Measurements from ENCODE around the gene TCERG1. TPM values are rescaled to one million over a fixed set of nuclear protein-coding genes. Genes with fewer than 3 reads are reported as not detected.

TCERG1 gene
- polyA plus RNA-seq, 4 donors = 22.2 to 75.3 (median 28.8) TPM

DNA sequence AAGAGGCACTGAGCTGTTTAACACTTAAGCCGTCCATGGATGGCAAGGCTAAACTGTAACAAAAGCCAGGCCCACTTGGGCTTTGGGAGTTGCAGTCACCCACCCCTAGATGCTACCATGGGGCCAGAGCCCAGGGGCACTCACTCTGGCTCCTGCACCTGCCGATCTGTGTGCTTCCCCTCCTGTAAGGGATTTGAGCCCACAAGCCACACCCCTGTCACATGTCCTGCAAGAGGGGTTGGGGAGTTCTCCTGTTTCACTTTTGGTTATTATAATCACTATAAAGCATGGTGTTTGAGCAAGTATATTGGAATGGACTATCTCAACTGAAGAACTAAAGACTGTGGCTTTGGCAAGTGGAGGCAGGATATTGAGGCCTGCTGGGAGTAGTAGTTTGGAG is 82.9 kb downstream of the TCERG1 start:
- WGBS, 3 donors = 45 to 69% (median 59%) methylated on average over 2 of the region's 2 CpGs
- peaks cover 0 to 3% (median 0%) of the 10 kb centered on the region in 3 donors for H3K27me3 ChIP-seq (ENCODE audit: control insufficient read depth in 3 of 3, insufficient read depth in 3 of 3, low read length in 3 of 3)
- H3K4me1 ChIP-seq (ENCODE audit: control insufficient read depth in 3 of 3, insufficient read depth in 2 of 3, low read depth in 1 of 3, low read length in 2 of 3) = no peaks in the 10 kb centered on the region
- DNase-seq (no peak), FAIRE-seq (no peak)
- H3K9me3 ChIP-seq (ENCODE audit: control insufficient read depth in 2 of 2, insufficient read depth in 1 of 2, low read depth in 1 of 2, low read length in 1 of 2) = no peaks in the 10 kb centered on the region
- H3K4me3 ChIP-seq (ENCODE audit: low read depth in 1 of 3, low read length in 3 of 3) = no peak overlapping the region
- no peak overlapping the region for H3K27ac ChIP-seq (ENCODE audit: low read depth in 1 of 3, low read length in 2 of 3)
- no peaks in the 10 kb centered on the region for H3K36me3 ChIP-seq (ENCODE audit: control insufficient read depth in 3 of 3, insufficient read depth in 2 of 3, low read depth in 1 of 3, low read length in 3 of 3)

DNA sequence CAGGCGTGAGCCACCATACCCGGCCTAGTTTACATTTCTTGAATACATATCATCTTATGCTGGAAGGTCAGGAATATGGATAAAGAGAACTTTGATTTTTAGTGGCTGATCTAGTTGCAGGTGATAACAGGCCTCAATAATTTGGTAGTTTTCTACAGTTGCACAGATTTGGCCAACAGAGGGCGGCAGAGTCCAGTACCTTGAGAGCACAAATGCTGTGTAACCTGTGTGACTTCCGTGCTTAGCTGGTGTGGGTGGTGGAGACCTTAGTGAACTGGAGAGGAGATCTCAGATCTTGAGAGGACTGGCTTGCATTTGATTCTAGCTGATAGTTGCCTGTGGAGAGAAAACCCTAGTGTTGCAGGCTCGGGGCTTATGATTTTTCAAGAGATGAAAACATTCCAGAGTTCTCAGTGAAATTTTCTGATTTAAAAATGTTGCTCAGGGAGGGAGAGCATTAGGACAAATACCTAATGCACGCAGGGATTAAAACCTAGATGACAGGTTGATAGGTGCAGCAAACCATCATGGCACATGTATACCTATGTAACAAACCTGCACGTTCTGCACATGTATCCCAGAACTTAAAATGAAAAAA is 86.2 kb downstream of the TCERG1 start:
- WGBS, 3 donors = 37 to 39% (median 39%) methylated on average over 7 of the region's 7 CpGs
- no peak overlapping the region for H3K4me3 ChIP-seq (ENCODE audit: low read depth in 1 of 3, low read length in 3 of 3)
- FAIRE-seq (no peak), DNase-seq (peak; percentile 74 to 75)
- no peaks in the 10 kb centered on the region for H3K9me3 ChIP-seq (ENCODE audit: control insufficient read depth in 2 of 2, insufficient read depth in 1 of 2, low read depth in 1 of 2, low read length in 1 of 2)
- no peak overlapping the region for H3K27ac ChIP-seq (ENCODE audit: low read depth in 1 of 3, low read length in 2 of 3)
- H3K27me3 ChIP-seq (ENCODE audit: control insufficient read depth in 3 of 3, insufficient read depth in 3 of 3, low read length in 3 of 3) = no peaks in the 10 kb centered on the region
- no peaks in the 10 kb centered on the region for H3K4me1 ChIP-seq (ENCODE audit: control insufficient read depth in 3 of 3, insufficient read depth in 2 of 3, low read depth in 1 of 3, low read length in 2 of 3)
- H3K36me3 ChIP-seq (ENCODE audit: control insufficient read depth in 3 of 3, insufficient read depth in 2 of 3, low read depth in 1 of 3, low read length in 3 of 3) = no peaks in the 10 kb centered on the region

- Histone ChIP-seq H3K27ac (ENCODE audit: low read depth in 1 of 3, low read length in 2 of 3) (no peak overlapping the region), H3K27me3 (ENCODE audit: control insufficient read depth in 3 of 3, insufficient read depth in 3 of 3, low read length in 3 of 3) (no peaks in the 10 kb centered on the region), H3K4me3 (ENCODE audit: low read depth in 1 of 3, low read length in 3 of 3) (no peak overlapping the region), H3K36me3 (ENCODE audit: control insufficient read depth in 3 of 3, insufficient read depth in 2 of 3, low read depth in 1 of 3, low read length in 3 of 3) (no peaks in the 10 kb centered on the region), H3K9me3 (ENCODE audit: control insufficient read depth in 2 of 2, insufficient read depth in 1 of 2, low read depth in 1 of 2, low read length in 1 of 2) (no peaks in the 10 kb centered on the region), H3K4me1 (ENCODE audit: control insufficient read depth in 3 of 3, insufficient read depth in 2 of 3, low read depth in 1 of 3, low read length in 2 of 3) (no peaks in the 10 kb centered on the region)
- no peak for DNase-seq
- WGBS, 3 donors = 0% methylated on average over 1 of the region's 1 CpG
- no peak for FAIRE-seq
Measured at GRCh38 chr5:146533882-146534281, 86.7 kb downstream of the TCERG1 start.

- H3K4me1 ChIP-seq (ENCODE audit: control insufficient read depth in 3 of 3, insufficient read depth in 2 of 3, low read depth in 1 of 3, low read length in 2 of 3) = no peaks in the 10 kb centered on the region
- no peak overlapping the region for H3K4me3 ChIP-seq (ENCODE audit: low read depth in 1 of 3, low read length in 3 of 3)
- no peaks in the 10 kb centered on the region for H3K27me3 ChIP-seq (ENCODE audit: control insufficient read depth in 3 of 3, insufficient read depth in 3 of 3, low read length in 3 of 3)
- H3K9me3 ChIP-seq (ENCODE audit: control insufficient read depth in 2 of 2, insufficient read depth in 1 of 2, low read depth in 1 of 2, low read length in 1 of 2) = no peaks in the 10 kb centered on the region
- no peaks in the 10 kb centered on the region for H3K36me3 ChIP-seq (ENCODE audit: control insufficient read depth in 3 of 3, insufficient read depth in 2 of 3, low read depth in 1 of 3, low read length in 3 of 3)
- FAIRE-seq (no peak), DNase-seq (no peak)
- H3K27ac ChIP-seq (ENCODE audit: low read depth in 1 of 3, low read length in 2 of 3) = no peak overlapping the region
- WGBS, 3 donors = 52 to 73% (median 65%) methylated on average over 3 of the region's 3 CpGs
Measured at GRCh38 chr5:146538432-146538831, 91.3 kb downstream of the TCERG1 start.

DNA sequence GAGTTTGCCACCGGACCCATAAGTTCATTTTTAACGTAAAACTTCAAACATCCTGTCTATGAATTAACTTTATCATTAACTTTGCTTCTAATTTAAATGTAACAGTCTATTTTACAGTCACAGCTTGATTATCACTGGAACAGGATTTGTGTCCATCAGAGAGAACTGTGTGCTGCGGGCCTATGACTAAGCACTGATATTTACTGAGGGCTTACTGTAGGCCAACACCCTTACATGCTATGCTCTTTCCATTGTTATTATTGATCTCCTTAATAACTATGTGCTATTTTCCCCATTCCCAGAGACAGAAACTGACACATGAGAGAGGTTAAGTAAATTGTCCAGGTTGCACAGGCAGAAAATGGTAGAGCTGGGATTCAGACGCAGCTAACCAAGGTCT is 92.8 kb downstream of the TCERG1 start:
- 75 to 85% (median 78%) methylated on average over 4 of the region's 4 CpGs for WGBS, 3 donors
- Histone ChIP-seq H3K9me3 (ENCODE audit: control insufficient read depth in 2 of 2, insufficient read depth in 1 of 2, low read depth in 1 of 2, low read length in 1 of 2) (no peaks in the 10 kb centered on the region), H3K27ac (ENCODE audit: low read depth in 1 of 3, low read length in 2 of 3) (no peak overlapping the region), H3K4me1 (ENCODE audit: control insufficient read depth in 3 of 3, insufficient read depth in 2 of 3, low read depth in 1 of 3, low read length in 2 of 3) (no peaks in the 10 kb centered on the region), H3K27me3 (ENCODE audit: control insufficient read depth in 3 of 3, insufficient read depth in 3 of 3, low read length in 3 of 3) (no peaks in the 10 kb centered on the region), H3K4me3 (ENCODE audit: low read depth in 1 of 3, low read length in 3 of 3) (no peak overlapping the region), H3K36me3 (ENCODE audit: control insufficient read depth in 3 of 3, insufficient read depth in 2 of 3, low read depth in 1 of 3, low read length in 3 of 3) (no peaks in the 10 kb centered on the region)
- no peak for DNase-seq
- no peak for FAIRE-seq

DNA sequence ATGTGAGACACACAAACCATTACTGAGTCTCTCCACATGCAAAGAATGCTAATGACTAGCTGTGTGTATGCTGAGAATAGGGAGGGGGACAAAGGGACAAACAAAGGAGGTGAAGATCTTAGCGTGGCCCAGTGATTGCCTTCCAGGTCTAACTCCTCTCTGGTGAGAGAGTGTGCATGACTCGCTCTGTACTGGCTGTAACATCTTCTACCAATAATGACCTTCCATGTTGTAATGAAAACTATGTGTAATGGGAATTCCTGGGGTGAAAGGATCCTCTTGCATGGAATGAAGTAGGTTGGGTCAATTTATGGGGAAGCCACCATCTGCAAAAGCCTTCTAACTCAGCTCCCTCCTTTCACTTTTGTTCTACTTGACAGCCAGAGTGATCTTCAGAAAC is 93.3 kb downstream of the TCERG1 start:
- no peak overlapping the region for H3K4me3 ChIP-seq (ENCODE audit: low read depth in 1 of 3, low read length in 3 of 3)
- DNase-seq (no peak), FAIRE-seq (no peak)
- 76 to 81% (median 78%) methylated on average over 2 of the region's 2 CpGs for WGBS, 3 donors
- H3K4me1 ChIP-seq (ENCODE audit: control insufficient read depth in 3 of 3, insufficient read depth in 2 of 3, low read depth in 1 of 3, low read length in 2 of 3) = no peaks in the 10 kb centered on the region
- H3K9me3 ChIP-seq (ENCODE audit: control insufficient read depth in 2 of 2, insufficient read depth in 1 of 2, low read depth in 1 of 2, low read length in 1 of 2) = no peaks in the 10 kb centered on the region
- H3K27ac ChIP-seq (ENCODE audit: low read depth in 1 of 3, low read length in 2 of 3) = no peak overlapping the region
- H3K27me3 ChIP-seq (ENCODE audit: control insufficient read depth in 3 of 3, insufficient read depth in 3 of 3, low read length in 3 of 3) = no peaks in the 10 kb centered on the region
- H3K36me3 ChIP-seq (ENCODE audit: control insufficient read depth in 3 of 3, insufficient read depth in 2 of 3, low read depth in 1 of 3, low read length in 3 of 3) = no peaks in the 10 kb centered on the region

DNA sequence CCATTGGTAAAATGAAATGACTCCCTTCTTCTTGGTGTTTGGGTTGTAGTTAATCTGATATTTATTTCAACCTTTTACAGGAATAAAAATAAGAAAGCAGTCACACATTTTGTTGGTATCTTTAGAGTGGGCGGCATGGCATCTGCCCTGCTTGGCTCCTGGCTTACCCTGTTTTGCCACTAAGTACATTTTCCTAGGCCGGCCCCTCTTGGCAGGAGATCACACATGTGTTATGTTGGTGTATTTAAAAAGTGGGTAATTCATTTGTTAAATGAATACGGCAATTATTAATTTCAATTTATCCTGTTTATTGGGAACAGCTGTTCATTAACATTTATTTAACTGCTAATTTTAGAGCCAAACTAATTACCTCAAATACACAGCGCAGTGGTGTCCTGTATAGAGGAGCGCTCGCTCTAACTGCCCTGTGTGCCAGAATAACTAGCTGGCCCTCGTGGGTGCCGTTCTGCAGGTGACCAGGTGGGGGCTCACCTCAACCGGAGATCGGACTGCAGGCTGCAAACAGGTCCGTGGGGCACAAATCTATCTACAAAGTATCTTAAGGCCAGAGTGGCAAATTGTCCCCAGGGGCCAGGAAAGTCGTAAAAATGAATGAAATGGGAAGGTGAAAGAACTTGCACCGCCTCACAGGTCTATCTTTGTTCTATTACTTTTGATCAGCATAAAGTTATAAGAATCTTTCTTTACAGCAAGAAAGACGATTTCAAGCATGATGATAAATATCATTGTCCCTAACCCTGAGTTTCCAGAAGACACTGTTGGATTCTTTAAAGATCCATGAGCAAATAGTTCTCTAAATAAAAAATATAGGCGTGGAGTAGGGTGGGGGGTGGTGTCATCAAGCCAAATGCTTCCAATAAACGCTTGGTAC is 95.1 kb downstream of the TCERG1 start:
- FAIRE-seq (no peak), DNase-seq (peak; percentile 59 to 60)
- Histone ChIP-seq H3K9me3 (ENCODE audit: control insufficient read depth in 2 of 2, insufficient read depth in 1 of 2, low read depth in 1 of 2, low read length in 1 of 2) (no peaks in the 10 kb centered on the region), H3K27ac (ENCODE audit: low read depth in 1 of 3, low read length in 2 of 3) (no peak overlapping the region), H3K4me1 (ENCODE audit: control insufficient read depth in 3 of 3, insufficient read depth in 2 of 3, low read depth in 1 of 3, low read length in 2 of 3) (no peaks in the 10 kb centered on the region), H3K4me3 (ENCODE audit: low read depth in 1 of 3, low read length in 3 of 3) (no peak overlapping the region), H3K36me3 (ENCODE audit: control insufficient read depth in 3 of 3, insufficient read depth in 2 of 3, low read depth in 1 of 3, low read length in 3 of 3) (no peaks in the 10 kb centered on the region), H3K27me3 (ENCODE audit: control insufficient read depth in 3 of 3, insufficient read depth in 3 of 3, low read length in 3 of 3) (no peaks in the 10 kb centered on the region)
- WGBS, 3 donors = 17 to 27% (median 23%) methylated on average over 16 of the region's 16 CpGs

GRCh38 chr5:146544232-146544631 is 97.1 kb downstream of the TCERG1 start:
- DNase-seq = no peak
- no peaks in the 10 kb centered on the region for H3K9me3 ChIP-seq (ENCODE audit: control insufficient read depth in 2 of 2, insufficient read depth in 1 of 2, low read depth in 1 of 2, low read length in 1 of 2)
- no peak for FAIRE-seq
- no peaks in the 10 kb centered on the region for H3K4me1 ChIP-seq (ENCODE audit: control insufficient read depth in 3 of 3, insufficient read depth in 2 of 3, low read depth in 1 of 3, low read length in 2 of 3)
- H3K27me3 ChIP-seq (ENCODE audit: control insufficient read depth in 3 of 3, insufficient read depth in 3 of 3, low read length in 3 of 3) = peaks cover 0 to 2% (median 0%) of the 10 kb centered on the region in 3 donors
- H3K27ac ChIP-seq (ENCODE audit: low read depth in 1 of 3, low read length in 2 of 3) = no peak overlapping the region
- no peak overlapping the region for H3K4me3 ChIP-seq (ENCODE audit: low read depth in 1 of 3, low read length in 3 of 3)
- H3K36me3 ChIP-seq (ENCODE audit: control insufficient read depth in 3 of 3, insufficient read depth in 2 of 3, low read depth in 1 of 3, low read length in 3 of 3) = no peaks in the 10 kb centered on the region
